Inferior parietal cortex (tissue), 1 donor: ENCODE data around the gene LRMDA.

Experiments
- DNase-seq: peaks from one replicate; pipeline ENCODE4 v3.0.0-alpha.2; 2016; ENCODE audit errors: extremely low spot score

Gene LRMDA

DNA sequence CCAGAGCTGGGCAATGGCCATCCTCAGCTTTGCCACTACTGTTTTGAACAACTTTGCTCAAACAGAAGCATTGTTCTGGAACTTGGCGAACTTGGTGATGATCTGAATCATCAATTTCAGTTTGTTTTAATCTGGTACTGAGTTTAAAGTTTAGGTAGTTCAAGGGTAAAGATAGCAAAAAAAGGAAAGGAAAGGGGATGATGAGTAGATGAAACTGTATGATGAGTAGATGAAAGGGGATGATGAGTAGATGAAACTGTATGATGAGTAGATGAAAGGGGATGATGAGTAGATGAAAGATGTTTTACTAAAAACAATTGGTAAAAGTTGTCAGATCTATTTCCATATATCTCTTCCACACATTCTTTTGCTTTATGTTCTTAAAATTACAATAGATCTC, 737.0 kb downstream of the LRMDA start:
- DNase-seq = no peak

DNA sequence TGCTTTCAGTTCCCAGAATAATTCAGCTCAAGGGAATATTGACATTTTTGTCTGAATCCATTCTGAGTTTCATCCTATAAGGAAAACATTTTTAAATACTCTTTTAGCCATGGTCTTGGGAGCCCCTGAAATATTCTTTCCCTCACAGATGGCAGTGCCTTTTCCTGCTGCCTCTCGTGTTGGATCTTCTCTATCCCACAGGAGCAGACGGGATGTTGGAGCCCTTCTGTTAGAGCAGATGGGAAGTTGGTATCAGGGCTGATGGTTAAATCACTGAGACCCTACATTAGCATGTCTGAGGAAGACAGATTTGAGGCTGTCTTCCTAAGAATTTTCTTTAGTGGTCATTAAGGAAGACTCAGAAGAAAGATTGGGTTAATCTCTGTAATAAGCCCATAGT, 737.8 kb downstream of the LRMDA start:
- no peak for DNase-seq

GRCh38 chr10:76172020-76172419, 740.6 kb downstream of the LRMDA start:
- no peak for DNase-seq

DNA sequence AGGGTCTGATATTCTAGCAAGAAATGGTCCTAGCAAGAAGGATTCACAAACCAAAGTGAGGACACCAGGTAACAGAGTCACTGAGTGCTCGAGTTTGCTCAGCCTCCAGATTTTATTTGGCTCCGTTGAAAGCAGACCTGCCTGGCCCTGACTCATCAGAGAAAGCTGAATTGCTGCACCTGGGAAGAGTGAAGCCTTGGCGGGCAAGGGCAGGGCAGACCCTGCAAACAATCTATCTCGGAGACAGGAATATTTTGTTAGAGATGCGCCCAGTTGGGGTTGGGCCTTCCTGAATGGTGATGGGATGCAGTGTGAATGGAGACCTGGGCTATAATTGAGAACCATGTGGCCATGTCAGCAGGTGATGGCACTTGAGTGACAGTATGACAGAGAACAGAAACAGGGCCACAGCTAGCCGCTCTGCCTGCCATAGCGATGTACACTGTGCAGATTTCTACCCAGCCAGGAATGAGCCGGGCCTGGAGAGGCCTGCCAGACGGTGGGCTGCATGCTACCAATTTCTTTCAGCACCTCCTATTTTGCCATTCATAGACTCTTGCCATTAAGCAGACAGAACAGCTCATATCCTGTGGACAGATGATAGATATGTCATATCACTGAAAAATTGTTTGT, 744.2 kb downstream of the LRMDA start:
- no peak for DNase-seq

- no peak for DNase-seq
These were observed 744.7 kb downstream of the LRMDA start for GRCh38 chr10:76176166-76176550.

DNA sequence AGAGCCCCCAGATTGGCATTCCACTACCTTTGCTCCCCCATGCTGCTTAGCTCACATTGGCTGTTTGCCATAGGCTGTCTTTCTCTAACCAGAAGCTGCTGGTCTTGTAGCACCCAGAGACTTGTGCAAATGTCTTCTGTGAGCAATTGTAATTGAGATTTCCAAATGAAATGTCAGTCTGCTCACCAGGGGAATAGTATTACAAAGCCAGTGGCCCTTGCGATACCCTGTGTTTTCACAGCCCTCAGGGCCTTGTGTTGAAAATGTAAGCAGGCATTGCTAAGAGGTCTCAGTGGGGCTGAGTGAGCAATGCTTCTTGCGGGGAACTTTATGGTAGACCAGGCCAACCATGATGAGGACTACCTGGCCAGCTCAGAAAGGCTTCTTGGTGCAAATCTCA, 746.5 kb downstream of the LRMDA start:
- no peak for DNase-seq

- no peak for DNase-seq
These were observed 747.3 kb downstream of the LRMDA start for GRCh38 chr10:76178532-76179292.

DNA sequence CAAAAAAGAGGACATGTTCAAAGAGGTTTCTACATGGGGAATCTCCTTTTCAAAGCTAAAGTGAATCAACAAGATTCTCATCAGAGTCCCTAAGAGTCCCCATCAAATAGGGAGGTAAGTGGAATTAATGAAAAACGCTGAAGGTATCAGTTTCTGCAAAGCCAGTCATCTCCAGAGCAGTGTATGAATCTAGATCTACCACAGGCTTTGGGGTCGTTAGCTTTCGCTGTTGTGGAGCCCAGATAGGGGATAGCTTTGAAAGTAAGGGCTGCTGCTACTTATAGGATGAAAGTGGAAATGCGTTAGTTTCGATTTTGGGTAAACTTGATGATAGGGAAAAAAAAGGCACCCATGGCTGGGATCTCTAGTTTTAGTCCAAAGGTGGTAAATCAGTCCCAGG, 748.4 kb downstream of the LRMDA start:
- no peak for DNase-seq

DNA sequence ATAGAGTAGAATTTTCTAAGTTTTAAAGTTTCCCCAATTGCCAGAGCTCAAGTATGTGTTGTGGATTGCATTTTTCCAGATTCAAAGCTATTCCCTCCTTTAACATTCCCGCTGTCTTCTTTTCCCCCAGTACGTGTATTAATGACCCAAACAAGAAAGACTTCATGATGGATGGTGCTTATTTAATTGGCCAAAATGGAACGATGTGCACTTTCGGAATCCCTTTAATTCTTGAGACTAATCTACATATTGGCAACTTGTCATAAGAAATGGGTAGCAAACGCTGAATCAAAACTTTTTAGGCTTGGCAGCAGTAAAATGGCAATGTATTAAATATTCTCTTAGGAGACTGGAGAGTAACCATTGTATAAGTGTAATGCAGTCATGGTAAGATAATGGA, 753.2 kb downstream of the LRMDA start:
- no peak for DNase-seq

GRCh38 chr10:76185471-76186301, 754.3 kb downstream of the LRMDA start:
- DNase-seq = no peak

- DNase-seq = no peak
These were observed 756.8 kb downstream of the LRMDA start for GRCh38 chr10:76188216-76188615.

DNA sequence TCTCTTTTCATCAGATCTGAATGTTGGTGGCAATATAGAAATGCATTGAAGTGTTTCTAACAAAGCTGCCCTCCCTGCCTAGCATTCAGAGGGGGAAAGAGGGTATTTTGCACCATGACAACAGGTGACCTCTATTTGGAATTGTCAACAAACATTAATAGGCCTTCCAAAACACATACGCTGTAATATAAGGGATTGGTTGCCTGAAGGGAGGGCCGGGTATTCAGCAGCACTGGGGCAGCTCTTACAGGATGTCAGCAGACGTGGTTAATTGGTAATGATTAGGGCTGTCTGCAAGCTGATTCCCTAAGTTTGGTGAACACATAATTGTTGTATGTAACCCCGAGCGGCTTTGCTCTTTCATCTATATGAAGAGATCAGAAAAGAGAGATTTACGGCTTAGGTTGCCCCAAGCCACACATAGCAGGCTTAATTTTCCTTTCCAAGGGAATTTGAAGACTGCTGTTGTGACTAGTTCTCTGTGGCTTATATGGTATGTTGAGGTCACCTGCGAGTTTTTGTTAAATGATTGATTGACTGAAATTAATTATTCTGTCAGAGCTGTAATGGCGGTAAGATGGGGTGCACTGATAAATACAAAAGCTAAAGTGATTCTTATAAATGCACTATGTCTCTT, 759.3 kb downstream of the LRMDA start:
- no peak for DNase-seq

- no peak for DNase-seq
These were observed 759.9 kb downstream of the LRMDA start for GRCh38 chr10:76191336-76191735.

DNA sequence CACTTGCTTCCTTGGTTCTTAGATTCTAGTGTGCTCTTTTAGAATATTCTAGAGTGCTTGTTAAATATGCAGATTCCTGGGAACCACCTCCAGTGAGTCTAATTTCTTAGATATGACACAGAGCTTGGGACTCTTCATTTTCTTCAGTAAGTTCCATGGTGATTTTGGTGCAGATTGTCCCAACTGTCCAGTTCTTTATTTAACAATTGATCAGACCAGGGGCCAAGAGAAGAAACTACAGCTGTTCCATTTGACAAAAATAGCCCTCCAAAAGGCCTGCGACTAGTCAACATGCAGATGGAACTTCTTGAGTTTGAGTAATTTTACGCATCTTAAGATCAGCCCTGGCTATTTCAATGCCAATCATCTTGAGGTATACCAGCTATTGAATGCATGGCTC, 760.7 kb downstream of the LRMDA start:
- DNase-seq = no peak

- DNase-seq = no peak
These were observed 761.4 kb downstream of the LRMDA start for GRCh38 chr10:76192694-76193320.

GRCh38 chr10:76195654-76196390, 764.4 kb downstream of the LRMDA start:
- DNase-seq = no peak

DNA sequence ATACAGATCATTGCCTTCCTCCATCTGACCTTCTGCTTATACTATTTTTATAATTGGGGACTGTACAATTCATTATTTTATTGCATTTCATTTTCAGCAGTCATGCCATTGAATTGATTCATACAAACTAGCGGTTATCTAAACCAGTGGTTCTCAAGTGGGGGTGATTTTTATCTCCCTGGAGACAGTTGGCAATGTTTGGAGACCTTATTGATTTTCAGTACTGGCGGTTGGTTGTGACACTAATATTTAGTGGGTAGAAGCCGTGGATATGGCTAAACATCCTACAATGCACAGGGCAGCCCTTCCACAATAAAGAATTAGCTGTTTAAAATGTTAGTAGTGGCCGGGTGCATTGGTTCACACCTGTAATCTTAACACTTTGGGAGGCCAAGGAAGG, 765.9 kb downstream of the LRMDA start:
- DNase-seq = no peak

GRCh38 chr10:76198287-76199035, 767.0 kb downstream of the LRMDA start:
- DNase-seq = no peak

DNA sequence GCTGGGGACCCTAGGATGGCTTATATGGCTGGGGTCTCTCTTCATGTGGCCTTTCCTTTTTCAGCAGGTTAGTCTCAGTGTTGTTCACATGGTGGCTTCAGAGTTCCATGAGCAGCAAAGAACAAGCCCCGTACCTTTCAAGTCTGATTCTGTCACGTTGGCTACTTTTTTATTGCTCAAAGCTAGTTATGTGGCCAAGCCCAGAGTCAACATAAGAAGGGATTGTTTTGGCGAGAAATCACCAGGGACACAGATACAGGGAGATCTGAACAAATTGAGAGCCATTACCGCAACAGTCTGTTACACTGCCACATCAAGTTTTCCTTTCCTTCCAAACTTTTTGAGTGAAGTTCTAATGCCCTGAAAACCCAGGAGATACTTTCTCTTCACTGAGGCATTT, 770.5 kb downstream of the LRMDA start:
- DNase-seq = no peak

GRCh38 chr10:76202777-76203176, 771.4 kb downstream of the LRMDA start:
- DNase-seq = no peak
